Heart left ventricle (tissue), 13 donors: ENCODE data around the gene UBASH3A.

ENCODE experiments used
- POLR2A ChIP-seq, 2 donors: fragments of 450-650 bp; IDR thresholded peaks; one replicate each; pipeline ENCODE4 v1.6.1; 2017; ENCODE audit warnings: antibody characterized with exemption in 2 of 2, mild to moderate bottlenecking in 2 of 2, moderate library complexity in 2 of 2
- TF ChIP-seq, protein P1 (sequence below), 12 donors: fragments of 200-600 bp; sonication (generic) in 4 of 12; IDR thresholded peaks; one replicate each; pipeline versions ENCODE4 v1.5.0 to v1.8.0; 2018 to 2022; ENCODE audit warnings: antibody characterized with exemption in 12 of 12, mild to moderate bottlenecking in 5 of 12
- donor health status: ischemic (EF 13 %, LVEDD 7.1; RV severe dilation, severe dysfunction).
- donor health status: DM: no; HTN: yes; CAD: no.
- donor health status: DM: no; HTN: no; CAD: no.
- donor health status: ischemic (EF 25% LVEDD 6.9; RV normal size, moderate dysfunction).
- donor health status: ischemic (EF 25% LVEDD 5.7; RV mildly dilated, moderate dysfunction).
- donor health status: ischemic (EF 35%, LVEDD 5.7; RV mildly dilated, moderate dysfunction).
- donor health status: nonischemic (EF 11% LVEDD 7.7; RV severe dilation, severe dysfunction).
- donor health status: DM: yes; HTN: yes; CAD: no.
- donor health status: PGD.
- donor health status: ischemic (EF 29% LVEDD 5.4; RV normal size, mild dysfunction).
- donor health status: nonischemic (EF 23%, LVEDD 6.1; RV moderate dilation, normal function).

DNA sequence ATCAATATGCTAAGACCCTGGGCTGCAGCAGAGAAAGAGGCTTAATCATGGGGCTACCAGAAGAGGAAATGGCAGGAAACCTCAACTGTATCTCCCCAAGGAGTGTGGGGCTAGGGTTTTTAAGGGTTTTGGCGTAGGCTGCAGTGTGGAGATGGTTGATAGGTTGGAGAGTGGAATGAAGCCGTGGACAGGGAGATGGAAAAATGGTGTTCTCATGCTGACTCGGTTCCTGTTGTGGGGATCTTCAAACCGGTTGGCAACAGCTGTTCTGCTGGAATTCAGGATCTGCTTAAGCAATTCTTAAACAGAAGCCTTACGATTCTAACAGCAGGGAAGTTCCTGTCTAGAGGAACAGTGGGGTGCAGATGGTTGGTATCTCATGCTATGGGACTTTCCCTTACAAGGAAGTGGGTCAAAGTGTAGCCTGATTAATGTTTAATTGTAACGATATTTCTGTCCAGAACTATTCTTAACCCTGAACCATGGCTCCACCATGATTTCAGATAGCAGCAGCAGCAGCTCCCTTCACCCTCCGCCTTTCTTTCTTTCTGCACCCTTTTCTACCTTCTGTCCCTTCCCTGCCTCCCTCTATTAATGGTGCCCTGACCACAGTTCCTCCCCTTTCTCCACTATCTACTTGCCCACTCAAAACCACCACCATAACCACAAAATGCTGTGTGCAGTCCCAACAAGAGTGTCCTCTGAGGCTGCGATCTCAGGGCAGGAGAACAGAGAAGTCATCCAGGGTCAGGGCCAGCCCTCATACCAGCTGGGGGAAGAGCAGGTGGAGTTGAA lies 61.5 kb downstream of the UBASH3A start:
- TF ChIP-seq, protein P1, sequence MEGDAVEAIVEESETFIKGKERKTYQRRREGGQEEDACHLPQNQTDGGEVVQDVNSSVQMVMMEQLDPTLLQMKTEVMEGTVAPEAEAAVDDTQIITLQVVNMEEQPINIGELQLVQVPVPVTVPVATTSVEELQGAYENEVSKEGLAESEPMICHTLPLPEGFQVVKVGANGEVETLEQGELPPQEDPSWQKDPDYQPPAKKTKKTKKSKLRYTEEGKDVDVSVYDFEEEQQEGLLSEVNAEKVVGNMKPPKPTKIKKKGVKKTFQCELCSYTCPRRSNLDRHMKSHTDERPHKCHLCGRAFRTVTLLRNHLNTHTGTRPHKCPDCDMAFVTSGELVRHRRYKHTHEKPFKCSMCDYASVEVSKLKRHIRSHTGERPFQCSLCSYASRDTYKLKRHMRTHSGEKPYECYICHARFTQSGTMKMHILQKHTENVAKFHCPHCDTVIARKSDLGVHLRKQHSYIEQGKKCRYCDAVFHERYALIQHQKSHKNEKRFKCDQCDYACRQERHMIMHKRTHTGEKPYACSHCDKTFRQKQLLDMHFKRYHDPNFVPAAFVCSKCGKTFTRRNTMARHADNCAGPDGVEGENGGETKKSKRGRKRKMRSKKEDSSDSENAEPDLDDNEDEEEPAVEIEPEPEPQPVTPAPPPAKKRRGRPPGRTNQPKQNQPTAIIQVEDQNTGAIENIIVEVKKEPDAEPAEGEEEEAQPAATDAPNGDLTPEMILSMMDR (IDR thresholded peaks at IDR 0.05): no peak
- no peak for TF ChIP-seq POLR2A (IDR thresholded peaks at IDR 0.05)
